BE2C (cell line): ENCODE measurements around the gene XRCC4.

ENCODE experiments used
- DNase-seq: peaks from one replicate; pipeline ENCODE4 v3.0.0-alpha.2; 2020
- H3K27me3 ChIP-seq: fragments of 250-450 bp; sonication (Bioruptor Pico); 2 replicates; pipeline ENCODE4 v1.5.1; 2020; ENCODE audit warnings: mild to moderate bottlenecking
- H3K36me3 ChIP-seq: fragments of 250-450 bp; sonication (Bioruptor Pico); 2 replicates; pipeline ENCODE4 v1.5.1; 2020; ENCODE audit warnings: mild to moderate bottlenecking
- H3K4me1 ChIP-seq: fragments of 250-450 bp; sonication (Bioruptor Pico); 2 replicates; pipeline ENCODE4 v1.5.1; 2020
- H3K4me3 ChIP-seq: 2 replicates; pipeline ENCODE4 v1.5.1; 2011; ENCODE audit warnings: low read depth, low read length
- H3K9me3 ChIP-seq: fragments of 250-450 bp; sonication (Bioruptor Pico); 2 replicates; pipeline ENCODE4 v1.5.1; 2020
- TF ChIP-seq, protein P1 (sequence below): IDR thresholded peaks from 2 replicates; pipeline ENCODE4 v1.5.1; 2012; ENCODE audit warnings: mild to moderate bottlenecking, low read depth, low read length

Gene XRCC4

DNA sequence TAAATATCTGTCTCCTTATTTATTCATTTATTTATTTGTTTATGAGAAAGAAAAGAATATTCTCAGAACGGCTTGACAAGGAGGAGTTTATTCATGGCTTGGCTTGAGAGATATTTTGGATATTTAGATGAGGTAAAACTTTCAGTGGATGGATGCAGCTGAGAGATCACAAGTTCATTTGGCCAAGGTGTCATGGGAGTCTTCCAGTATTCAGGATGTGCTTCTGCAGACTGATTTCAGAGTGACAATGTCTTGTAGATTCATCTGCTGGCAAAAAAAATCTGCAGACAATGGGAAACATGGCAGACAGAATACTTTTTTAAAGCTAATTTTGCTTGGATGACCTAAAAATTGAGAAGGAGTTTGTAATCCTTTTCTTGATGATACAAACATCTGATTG is 38.5 kb downstream of the XRCC4 start:
- TF ChIP-seq, protein P1, sequence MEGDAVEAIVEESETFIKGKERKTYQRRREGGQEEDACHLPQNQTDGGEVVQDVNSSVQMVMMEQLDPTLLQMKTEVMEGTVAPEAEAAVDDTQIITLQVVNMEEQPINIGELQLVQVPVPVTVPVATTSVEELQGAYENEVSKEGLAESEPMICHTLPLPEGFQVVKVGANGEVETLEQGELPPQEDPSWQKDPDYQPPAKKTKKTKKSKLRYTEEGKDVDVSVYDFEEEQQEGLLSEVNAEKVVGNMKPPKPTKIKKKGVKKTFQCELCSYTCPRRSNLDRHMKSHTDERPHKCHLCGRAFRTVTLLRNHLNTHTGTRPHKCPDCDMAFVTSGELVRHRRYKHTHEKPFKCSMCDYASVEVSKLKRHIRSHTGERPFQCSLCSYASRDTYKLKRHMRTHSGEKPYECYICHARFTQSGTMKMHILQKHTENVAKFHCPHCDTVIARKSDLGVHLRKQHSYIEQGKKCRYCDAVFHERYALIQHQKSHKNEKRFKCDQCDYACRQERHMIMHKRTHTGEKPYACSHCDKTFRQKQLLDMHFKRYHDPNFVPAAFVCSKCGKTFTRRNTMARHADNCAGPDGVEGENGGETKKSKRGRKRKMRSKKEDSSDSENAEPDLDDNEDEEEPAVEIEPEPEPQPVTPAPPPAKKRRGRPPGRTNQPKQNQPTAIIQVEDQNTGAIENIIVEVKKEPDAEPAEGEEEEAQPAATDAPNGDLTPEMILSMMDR = no peak
- Histone ChIP-seq H3K9me3 (no peaks in the 10 kb centered on the region), H3K27me3 (no peaks in the 10 kb centered on the region), H3K36me3 (no peaks in the 10 kb centered on the region; the same call in 1 of the 2 replicates), H3K4me1 (no peaks in the 10 kb centered on the region), H3K4me3 (no peak overlapping the region)
- DNase-seq = no peak

DNA sequence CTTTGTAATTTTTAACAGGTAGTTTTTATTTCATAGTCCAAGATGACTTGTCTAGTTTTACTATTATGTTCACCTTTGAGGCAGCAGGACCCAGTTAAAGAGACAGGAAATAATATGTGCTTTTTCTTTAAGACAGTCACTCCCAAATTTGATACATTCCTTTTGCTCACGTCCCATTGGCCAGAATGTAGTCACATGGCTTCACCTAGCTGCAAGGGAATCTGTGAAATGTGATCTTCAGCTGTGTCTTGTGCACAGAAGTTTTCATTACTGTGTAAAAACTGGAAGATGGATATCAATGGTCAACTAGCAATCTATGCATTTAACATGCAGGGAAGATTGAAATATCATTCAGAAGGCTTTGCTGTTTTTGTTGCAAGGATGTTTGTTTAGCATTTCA is 41.1 kb downstream of the XRCC4 start:
- Histone ChIP-seq H3K4me3 (no peak overlapping the region), H3K4me1 (no peaks in the 10 kb centered on the region), H3K9me3 (no peaks in the 10 kb centered on the region), H3K36me3 (no peaks in the 10 kb centered on the region), H3K27me3 (no peaks in the 10 kb centered on the region)
- DNase-seq = no peak
- TF ChIP-seq, protein P1 = no peak

DNA sequence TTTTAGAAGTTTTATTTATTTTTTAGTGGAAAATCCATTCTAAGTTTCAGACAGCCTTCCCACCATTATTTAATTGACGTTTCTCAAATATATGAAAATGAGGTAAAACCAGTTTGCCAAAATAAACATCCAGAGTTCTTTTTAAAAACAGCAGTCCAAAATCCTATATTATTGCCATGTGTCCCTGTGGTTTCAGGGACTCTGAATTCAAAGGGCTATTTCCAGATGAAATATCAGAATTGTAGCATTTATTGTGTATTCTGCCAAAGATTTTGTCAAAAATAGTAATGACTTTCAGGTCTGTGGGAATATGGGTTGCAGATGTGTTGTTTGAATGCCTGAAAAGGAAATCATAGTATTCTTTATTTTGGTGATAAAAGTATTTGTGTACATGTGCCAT is 41.6 kb downstream of the XRCC4 start:
- DNase-seq = no peak
- Histone ChIP-seq H3K4me1 (no peaks in the 10 kb centered on the region), H3K4me3 (no peak overlapping the region), H3K9me3 (no peaks in the 10 kb centered on the region), H3K27me3 (no peaks in the 10 kb centered on the region), H3K36me3 (no peaks in the 10 kb centered on the region)
- TF ChIP-seq, protein P1 = no peak

DNA sequence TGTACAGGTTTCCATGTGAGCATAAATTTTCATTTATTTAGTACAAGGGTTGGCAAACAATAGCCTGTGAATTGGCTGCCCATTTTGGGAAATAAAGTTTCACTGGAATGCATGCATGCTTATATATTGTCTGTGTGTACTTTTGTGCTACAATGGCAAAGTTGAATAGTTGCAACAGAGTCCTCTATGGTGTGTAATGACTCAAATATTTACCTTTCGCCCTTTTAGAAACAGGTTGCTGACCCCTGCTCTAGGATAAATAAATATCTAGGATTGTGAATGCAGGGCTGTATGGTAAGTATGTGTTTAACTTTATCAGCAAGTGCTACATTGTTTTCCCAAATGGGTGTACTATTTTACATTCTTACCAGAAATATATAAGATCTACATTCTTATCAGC is 47.2 kb downstream of the XRCC4 start:
- no peaks in the 10 kb centered on the region for H3K36me3 ChIP-seq
- no peaks in the 10 kb centered on the region for H3K4me1 ChIP-seq
- TF ChIP-seq, protein P1 = no peak
- H3K9me3 ChIP-seq = no peaks in the 10 kb centered on the region
- no peak for DNase-seq
- H3K4me3 ChIP-seq = no peak overlapping the region
- no peaks in the 10 kb centered on the region for H3K27me3 ChIP-seq

DNA sequence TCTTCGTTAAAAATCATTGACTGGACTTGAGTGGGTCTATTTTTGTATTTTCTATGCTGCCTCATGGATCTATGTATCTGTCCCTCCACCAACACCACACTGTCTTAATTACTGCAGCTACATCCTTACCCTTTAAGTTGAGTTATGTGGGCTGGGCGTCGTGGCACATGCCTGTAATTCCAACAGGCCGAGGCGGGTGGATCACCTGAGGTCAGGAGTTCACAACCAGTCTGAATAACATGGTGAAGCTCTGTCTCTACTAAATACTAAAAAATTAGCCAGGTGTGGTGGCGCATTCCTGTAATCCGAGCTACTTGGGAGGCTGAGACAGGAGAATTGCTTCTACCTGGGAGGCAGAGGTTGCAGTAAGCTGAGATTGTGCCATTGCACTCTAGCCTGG is 48.2 kb downstream of the XRCC4 start:
- no peaks in the 10 kb centered on the region for H3K27me3 ChIP-seq
- no peak overlapping the region for H3K4me3 ChIP-seq
- no peaks in the 10 kb centered on the region for H3K9me3 ChIP-seq
- H3K36me3 ChIP-seq = no peaks in the 10 kb centered on the region
- H3K4me1 ChIP-seq = no peaks in the 10 kb centered on the region
- TF ChIP-seq, protein P1 = no peak
- DNase-seq = no peak

DNA sequence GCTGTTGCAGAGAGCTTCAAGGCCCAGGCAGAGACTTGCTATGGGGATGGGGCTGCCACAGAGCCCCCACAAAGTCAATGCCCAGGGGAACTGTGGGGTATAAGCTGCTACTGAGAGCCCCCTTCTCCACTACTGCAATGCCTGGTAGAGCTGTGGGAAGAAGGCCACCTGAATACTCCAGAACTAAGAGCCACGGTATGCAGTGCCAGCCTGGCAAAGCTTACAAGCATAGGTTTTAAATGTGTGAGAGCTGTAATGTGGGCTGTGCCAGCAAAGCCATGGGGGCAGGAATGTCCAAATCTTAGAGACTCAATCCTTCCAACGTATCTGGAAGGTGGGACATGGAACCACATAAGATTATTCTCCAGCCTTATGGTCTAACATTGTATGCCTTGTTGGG is 49.2 kb downstream of the XRCC4 start:
- H3K36me3 ChIP-seq = no peaks in the 10 kb centered on the region
- no peaks in the 10 kb centered on the region for H3K27me3 ChIP-seq
- no peaks in the 10 kb centered on the region for H3K4me1 ChIP-seq
- H3K4me3 ChIP-seq = no peak overlapping the region
- TF ChIP-seq, protein P1 = no peak
- DNase-seq = no peak
- H3K9me3 ChIP-seq = no peaks in the 10 kb centered on the region
